ENCODE data around the gene TMEM147.

TMEM147 gene

DNA sequence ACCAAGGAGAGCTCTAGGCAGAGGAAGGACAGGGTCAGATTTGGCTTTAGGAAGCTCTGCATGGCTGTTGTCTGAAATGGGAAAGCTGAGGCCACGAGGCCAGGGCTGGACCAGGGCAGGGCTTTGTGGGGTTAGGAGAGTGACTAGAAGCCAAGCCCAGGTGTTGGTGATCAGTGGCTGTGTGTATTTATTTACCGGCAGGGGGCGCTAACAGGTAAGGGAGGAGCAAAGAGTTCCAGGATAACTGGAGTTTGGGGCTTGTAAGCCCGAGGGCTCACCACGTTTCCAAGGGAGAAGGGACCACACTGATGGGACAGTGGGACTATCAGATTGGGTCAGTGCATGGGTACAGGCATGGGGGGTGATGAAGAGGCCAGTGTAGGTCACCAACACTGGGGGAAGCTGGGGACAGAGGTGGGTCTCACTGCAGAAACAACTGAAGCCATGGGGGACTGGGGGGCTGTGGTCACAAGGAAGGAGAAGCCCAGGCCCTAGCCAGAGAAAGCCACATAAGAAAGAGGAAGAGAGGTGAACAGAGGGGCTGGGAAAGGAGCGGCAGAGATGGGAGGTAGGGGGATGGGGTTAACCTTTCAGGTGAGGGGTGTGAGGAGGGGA lies 3.9 kb downstream of the TMEM147 start:
- DNase-seq, result peak; percentile 71

- DNase-seq, result no peak
These were observed 4.6 kb downstream of the TMEM147 start for GRCh38 chr19:35549879-35550523.

GRCh38 chr19:35551091-35551810 lies 5.8 kb downstream of the TMEM147 start:
- DNase-seq, result no peak

GRCh38 chr19:35552534-35553384 lies 7.3 kb downstream of the TMEM147 start:
- DNase-seq, result no peak

GRCh38 chr19:35553385-35554000 lies 8.1 kb downstream of the TMEM147 start:
- DNase-seq, result no peak

GRCh38 chr19:35554076-35554475 lies 8.7 kb downstream of the TMEM147 start:
- no peak for DNase-seq

DNA sequence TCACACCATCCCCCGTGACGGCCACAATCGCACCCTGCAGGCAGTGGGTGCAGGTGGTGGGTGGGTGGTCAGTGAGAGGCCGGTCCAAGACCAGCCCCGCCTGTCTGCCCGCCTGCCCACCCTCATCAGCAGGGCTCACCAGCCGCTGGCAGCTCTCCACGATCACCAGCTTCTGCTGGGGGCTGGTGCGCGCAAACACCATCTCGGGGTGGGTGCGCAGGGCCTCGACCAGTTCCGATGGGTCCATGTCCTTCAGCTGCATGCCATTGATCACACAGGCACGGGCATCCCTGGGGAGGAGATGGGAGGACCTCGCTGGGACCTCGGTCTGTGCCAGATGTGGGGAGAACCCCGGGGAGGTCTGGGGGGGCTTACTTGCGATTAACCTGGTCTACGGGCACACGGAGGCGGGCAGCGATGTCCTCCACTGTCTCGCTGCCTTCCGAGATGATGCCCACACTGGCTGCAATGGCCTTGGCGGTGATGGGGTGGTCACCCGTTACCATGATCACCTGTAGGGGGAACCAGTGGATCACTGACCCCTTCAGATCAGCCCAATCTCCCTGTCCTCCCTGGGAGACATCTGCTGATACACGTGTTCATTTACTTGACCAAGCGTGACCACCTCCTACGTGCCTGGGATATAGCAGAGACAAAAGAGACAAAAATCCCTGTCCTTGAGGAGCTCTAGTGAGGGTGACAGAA lies 10.0 kb downstream of the TMEM147 start:
- DNase-seq, result peak; percentile 26

GRCh38 chr19:35556025-35556590 lies 10.7 kb downstream of the TMEM147 start:
- DNase-seq, result no peak

- DNase-seq, result no peak
These were observed 11.6 kb downstream of the TMEM147 start for GRCh38 chr19:35556846-35557538.

GRCh38 chr19:35557539-35558399 lies 12.3 kb downstream of the TMEM147 start:
- peak; percentile 44 for DNase-seq

GRCh38 chr19:35558400-35559280 lies 13.2 kb downstream of the TMEM147 start:
- DNase-seq, result no peak

GRCh38 chr19:35559281-35559659 lies 13.8 kb downstream of the TMEM147 start:
- no peak for DNase-seq

GRCh38 chr19:35559781-35560180 lies 14.4 kb downstream of the TMEM147 start:
- no peak for DNase-seq

DNA sequence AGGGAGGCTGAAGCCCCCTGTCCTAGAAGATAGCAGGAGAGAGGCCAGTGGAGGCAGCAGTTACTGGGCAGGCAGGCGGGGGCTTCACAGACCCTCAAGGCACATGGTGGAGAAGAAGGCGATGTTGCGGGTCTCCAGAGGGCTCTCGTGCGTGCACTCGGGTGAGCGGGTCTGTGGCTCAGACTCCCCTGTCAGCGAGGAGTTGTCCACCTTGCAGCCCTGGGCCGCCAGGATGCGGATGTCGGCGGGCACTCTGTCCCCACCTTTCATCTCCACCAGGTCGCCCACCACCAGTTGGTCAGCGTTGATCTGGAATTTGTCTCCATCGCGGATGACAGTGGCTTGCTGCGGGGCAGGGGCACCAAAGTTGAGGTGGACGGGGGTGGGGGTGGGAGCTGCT lies 14.8 kb downstream of the TMEM147 start:
- DNase-seq, result no peak

DNA sequence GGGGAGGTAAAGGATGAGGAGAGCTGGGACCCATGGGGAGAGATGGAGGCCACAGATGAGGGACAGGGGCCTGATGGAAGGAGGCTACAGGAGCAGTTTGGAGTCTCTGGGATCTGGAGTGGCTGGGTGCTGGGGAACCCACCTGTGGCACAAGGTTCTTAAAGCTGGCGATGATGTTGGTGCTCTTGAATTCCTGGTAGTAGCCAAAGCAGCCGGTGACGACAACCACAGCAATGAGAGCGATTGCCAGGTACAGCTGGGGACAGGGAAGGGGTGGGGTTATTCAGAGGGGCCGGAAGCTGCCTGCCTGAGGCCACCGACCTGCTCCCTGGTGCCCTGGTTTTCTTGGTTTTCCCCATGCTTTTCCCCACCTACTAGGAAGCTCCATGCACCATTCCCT lies 15.3 kb downstream of the TMEM147 start:
- DNase-seq, result no peak

- DNase-seq, result no peak
These were observed 16.0 kb downstream of the TMEM147 start for GRCh38 chr19:35561436-35561835.

DNA sequence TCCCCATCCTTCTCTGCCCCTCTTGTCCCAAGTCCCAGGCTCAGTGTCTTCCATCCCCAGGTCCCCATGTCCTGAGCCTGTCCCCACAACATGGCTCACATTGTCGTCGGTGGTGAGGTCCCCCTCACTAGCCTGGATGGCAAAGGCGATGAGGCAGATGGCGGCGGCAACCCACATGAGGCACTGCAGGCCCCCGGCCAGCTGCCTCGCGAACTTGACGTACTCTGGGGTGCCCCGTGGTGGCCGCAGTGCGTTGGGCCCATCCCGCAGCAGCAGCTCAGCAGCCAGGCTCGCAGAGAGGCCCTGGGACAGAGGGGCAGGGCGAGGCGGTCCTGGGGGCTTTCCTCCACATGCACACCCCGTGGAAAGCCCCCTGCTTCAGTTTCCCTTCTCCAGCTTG lies 16.9 kb downstream of the TMEM147 start:
- DNase-seq, result no peak

GRCh38 chr19:35562776-35563175 lies 17.4 kb downstream of the TMEM147 start:
- DNase-seq, result no peak

GRCh38 chr19:35563207-35563829 lies 17.9 kb downstream of the TMEM147 start, which contains the start of gene ATP4A:
ATP4A (minus strand) TSS chr19:35563658; CDS start chr19:35563629, 29 bp downstream.
- no peak for DNase-seq
